NCI-H2227 (cell line): ENCODE measurements around the gene BCL11A.

ENCODE experiments used
- DNase-seq: peaks from one replicate; lab custom pipeline; 2025; ENCODE audit not compliant: unreplicated experiment; lab: John Stamatoyannopoulos, UW

BCL11A gene

DNA sequence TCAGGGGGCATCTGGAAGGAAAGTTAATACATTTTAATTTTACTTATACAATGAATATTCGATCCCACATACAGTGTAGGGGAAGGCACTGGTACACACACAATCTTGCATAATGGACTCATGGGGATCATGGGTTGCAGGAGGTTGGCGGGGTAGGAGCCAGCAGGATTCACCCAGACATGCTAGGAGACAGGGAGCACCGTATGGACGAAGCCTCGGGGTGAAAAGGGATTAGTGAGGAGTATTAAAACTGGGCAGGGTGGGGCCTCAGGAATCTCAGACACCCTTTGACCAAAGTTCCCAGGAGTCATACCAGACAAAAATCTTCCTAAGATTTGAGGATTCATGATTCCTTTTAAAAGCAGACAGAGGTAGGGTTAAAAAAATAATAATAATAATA lies 140.8 kb downstream of the BCL11A start:
- DNase-seq = no peak

DNA sequence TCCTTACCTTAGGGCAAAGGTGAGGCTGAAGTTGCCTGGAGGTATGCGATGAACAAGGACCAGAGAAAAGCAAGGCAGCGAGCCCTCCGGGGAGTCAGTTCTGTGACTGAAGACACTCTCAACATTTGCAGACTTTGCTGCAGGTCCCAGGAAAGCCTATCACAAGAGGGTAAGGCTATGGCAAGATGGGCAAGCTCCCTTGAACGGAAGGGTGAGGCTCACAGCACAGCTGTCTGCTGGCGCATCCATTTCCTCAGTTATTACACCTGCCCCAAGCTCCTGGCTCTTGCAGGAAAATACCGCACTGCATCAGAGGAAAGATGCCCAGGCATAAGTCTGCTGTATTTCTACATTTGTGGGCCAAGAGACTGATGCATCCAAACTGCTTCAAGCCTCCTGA lies 141.4 kb downstream of the BCL11A start:
- DNase-seq = no peak

DNA sequence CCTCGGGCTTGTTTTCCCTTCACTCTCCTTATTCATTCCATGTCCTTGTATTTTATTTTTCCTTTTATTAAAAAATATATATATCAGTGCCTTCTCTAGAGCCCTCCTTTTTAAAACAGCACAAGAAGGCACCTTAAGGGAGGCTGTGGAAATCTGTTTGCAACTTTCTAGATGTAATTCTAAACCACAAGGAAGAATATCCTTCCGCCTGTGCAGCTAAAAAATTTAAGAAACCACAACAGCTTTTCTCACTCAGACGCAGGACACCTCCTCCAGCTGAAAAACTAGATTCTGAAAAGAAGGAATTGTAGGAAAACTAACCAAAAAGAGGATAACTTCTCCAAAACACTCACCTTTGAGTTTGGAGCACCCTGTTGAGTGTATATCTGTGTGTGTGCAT lies 142.2 kb downstream of the BCL11A start:
- no peak for DNase-seq

DNA sequence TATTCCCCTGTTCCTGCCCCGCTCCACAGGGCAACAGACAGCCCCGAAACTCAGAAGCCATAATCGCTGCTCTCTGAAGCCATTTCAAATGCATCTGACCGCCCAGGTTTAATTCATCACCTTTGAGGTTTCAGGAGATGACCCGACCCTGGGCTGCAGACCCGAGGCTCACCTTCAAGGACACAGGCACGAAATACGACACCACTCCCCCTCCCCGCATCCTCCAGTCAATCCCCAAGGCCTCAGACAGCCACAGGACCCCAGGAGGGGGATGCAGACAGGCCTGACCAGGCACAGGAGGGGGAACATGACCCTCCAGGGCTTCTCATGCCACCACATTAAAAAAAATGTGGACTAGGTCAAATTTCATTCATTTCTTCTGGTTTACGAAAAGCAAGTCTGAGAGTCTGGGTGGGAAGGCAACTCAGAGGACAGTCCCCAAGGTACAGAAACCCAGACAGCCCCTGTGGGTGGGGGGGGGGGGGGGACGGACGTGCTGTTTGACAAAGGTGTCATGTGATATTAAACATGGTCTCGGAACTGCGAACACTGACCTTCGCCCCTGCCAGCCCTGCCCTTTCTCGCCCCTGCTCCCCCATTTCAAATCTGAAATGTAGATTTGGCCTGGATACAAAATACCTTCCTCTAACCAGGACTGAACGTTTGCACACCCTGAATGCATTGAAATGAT lies 142.9 kb downstream of the BCL11A start:
- DNase-seq = no peak

DNA sequence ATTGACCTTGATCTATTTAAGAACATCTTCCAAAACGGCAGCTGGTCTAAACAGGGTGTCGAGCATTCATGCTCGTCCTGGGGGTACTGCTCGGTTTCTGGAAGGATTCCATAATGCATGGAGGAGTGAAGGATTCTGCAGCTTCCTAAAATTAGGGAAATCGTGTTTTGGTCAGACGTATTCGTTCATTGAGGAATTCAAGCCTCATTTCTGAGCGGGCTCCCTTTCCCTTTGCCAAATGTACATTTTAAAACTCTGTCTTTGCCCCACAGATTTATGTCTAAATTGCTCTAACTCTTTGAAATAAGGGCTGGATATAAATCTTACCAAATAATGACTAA lies 144.0 kb downstream of the BCL11A start:
- DNase-seq = no peak

DNA sequence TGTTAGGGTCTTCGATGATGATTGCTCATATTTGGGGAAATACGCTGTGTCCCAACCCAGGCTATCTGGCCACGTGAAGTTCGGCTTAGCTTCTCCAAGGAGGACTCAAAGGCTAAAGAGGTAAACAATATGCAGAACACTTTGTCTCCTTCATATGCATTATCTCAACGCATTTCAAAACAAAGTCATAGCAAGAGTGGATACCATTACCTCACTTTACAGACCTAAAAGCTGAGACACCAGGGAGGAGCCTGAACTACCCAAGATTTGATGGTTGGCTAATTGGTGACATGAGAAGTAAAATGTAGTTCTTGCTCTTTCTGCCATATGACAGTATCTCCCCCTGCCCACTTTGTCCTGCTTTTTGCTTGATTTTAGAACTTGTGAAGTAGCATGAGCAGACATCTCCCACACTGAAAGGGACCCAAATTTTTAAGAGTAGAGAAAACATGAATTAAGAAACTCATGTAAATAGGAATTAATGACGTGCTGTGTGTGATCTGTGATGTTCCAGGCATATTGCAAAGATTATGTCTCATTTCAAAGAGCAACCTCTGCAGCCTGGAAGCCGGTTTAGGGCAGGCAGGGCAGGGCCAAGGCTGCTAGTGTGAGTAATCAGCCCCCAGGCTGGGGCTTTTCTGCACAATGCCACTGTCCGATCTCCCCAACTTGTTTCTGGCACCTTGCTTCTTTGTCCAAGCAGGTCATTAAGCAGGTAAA lies 144.5 kb downstream of the BCL11A start:
- DNase-seq = no peak

DNA sequence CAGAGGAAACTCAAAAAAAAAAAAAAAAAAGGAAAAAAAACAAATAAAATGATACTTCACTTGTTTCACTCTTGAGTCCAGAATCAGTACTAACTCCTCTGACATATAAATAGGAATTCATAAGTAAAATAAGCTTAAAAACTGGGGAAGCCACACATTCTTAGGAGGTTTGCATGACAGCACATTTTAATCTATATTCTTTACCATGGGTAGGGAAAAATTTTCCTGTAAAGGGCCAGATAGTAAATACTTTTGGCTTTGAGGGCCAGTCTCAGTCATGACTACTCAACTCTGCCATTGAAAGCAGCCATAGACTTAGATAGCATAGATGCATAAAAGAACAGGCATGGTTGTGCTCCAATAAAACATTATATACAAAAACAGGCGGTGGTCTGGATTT lies 145.2 kb downstream of the BCL11A start:
- no peak for DNase-seq

DNA sequence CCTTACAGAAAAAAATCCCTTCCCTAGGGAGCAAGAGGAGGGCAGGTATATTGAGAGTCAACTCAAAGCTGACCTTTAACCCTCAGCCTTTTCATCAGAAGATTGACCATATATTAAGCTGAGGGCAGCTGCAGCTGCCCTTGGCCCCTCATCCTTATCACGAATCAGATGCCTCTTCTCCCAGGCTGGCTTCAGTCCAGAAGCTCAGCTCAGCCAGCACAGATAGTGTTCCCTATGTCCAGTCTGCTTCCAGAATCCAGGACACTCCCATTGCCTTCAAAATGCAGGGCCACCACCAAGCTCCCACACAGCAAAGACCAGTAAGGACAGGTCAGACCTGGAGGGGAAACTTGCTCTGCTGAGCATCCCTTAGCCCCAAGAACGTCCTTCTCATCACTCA lies 146.1 kb downstream of the BCL11A start:
- no peak for DNase-seq

DNA sequence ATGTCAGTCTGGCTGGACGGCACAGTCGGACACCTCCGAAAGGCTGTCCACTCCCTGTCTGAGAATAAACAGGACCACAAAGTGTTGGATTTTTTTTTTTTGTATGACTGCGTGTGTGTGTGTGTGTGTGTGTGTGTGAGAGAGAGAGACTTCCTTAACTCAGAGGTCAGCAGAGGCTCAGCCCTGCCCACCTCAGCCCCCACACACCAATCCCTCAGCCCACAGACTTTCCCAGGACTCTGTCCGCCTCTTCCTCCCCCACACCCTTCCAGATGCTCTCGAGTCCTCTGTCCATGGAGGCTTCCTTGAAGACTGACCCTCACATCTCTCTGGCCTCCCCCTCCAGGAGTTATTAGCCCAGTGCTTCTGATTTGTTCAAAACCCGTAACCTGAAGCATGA lies 147.3 kb downstream of the BCL11A start:
- no peak for DNase-seq

DNA sequence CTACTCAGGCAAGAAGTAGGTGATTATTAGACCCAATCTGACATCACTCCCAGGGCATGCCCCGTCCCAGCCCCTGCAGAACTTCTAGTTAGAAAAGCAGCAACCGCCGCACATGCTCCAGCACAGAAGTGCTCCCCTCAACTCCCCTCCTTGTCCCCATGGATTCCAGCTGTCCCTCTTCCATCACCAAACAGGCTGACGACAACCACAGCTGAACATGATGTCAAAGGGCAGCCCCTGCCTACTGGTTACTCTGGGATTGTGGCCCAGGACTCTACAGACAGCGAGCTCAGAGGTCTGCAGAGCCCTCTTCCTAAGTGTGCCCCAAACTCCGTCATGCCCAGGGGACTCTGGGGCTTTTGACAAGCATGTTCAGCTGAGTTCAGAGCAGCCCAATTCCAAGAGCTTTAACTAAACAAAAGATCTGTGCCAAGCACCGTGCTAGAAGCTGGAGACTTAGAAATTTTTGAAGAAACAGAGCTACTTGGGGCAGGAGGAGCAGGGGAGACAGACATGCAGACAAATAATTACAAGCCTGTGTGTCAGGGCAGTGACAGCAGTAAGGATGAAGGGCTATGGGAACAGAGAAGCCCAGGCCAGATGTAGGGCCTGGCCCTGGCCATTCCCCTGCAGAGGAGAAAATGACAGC lies 148.1 kb downstream of the BCL11A start:
- no peak for DNase-seq
